ENCODE results near the gene FBXO44. TPM values are rescaled to one million over a fixed set of nuclear protein-coding genes. Genes with fewer than 3 reads are reported as not detected.

FBXO44 gene
- total and polyA plus RNA-seq, 2 donors from 2014 or later: 22.5 to 66.6 TPM

- Histone ChIP-seq H3K36me3 (ENCODE audit: control insufficient read depth in 2 of 3, insufficient read depth in 3 of 3, low read length in 3 of 3) (peaks cover 0 to 2% (median 2%) of the 10 kb centered on the region in 3 donors), H3K4me1 (ENCODE audit: control insufficient read depth in 2 of 3, insufficient read depth in 2 of 3, low read depth in 1 of 3, low read length in 3 of 3) (peaks cover 0 to 6% (median 0%) of the 10 kb centered on the region in 3 donors), H3K27ac (ENCODE audit: low read depth in 2 of 2, low read length in 2 of 2) (peak overlapping the region; percentile 32 to 51), H3K9ac (ENCODE audit: low read length in 3 of 3) (peak overlapping the region; percentile 39 to 88 (median 69)), H3K9me3 (ENCODE audit: control insufficient read depth in 2 of 3, insufficient read depth in 1 of 3, low read length in 3 of 3) (no peaks in the 10 kb centered on the region), H3K27me3 (ENCODE audit: control insufficient read depth, insufficient read depth, low read length) (no peaks in the 10 kb centered on the region), H3K4me3 (ENCODE audit: low read length in 3 of 3) (peak overlapping the region; percentile 58 to 79 (median 78))
- FAIRE-seq: no peak
- intact Hi-C loops (cut with DNase I): no loop called here
- no peak for TF ChIP-seq CTCF (IDR thresholded peaks at IDR 0.05; ENCODE audit: borderline replicate concordance, extremely low read depth, insufficient read depth)
- DNase-seq: no peak
Observed at GRCh38 chr1:11680270-11681070, 25.8 kb downstream of the FBXO44 start.

GRCh38 chr1:11681071-11681771 lies 26.5 kb downstream of the FBXO44 start, which contains the start of gene MAD2L2:
MAD2L2 (minus strand) TSS chr1:11681148; CDS start chr1:11680601, 547 bp downstream.
- intact Hi-C loops (cut with DNase I): no loop called here
- H3K4me1 ChIP-seq (ENCODE audit: control insufficient read depth in 2 of 3, insufficient read depth in 2 of 3, low read depth in 1 of 3, low read length in 3 of 3): peaks cover 0 to 6% (median 0%) of the 10 kb centered on the region in 3 donors
- no peak for FAIRE-seq
- H3K9me3 ChIP-seq (ENCODE audit: control insufficient read depth in 2 of 3, insufficient read depth in 1 of 3, low read length in 3 of 3): no peaks in the 10 kb centered on the region
- peak within 1 kb of the TSS; percentile 49 to 88 (median 69) for H3K9ac ChIP-seq (ENCODE audit: low read length in 3 of 3)
- peak; percentile 82 to 96 (median 88) for DNase-seq
- TF ChIP-seq CTCF (IDR thresholded peaks at IDR 0.05; ENCODE audit: borderline replicate concordance, extremely low read depth, insufficient read depth): peak; percentile 17
- peak within 1 kb of the TSS; percentile 66 to 79 (median 78) for H3K4me3 ChIP-seq (ENCODE audit: low read length in 3 of 3)
- peak within 1 kb of the TSS; percentile 32 to 51 for H3K27ac ChIP-seq (ENCODE audit: low read depth in 2 of 2, low read length in 2 of 2)
- no peaks in the 10 kb centered on the region for H3K27me3 ChIP-seq (ENCODE audit: control insufficient read depth, insufficient read depth, low read length)
- H3K36me3 ChIP-seq (ENCODE audit: control insufficient read depth in 2 of 3, insufficient read depth in 3 of 3, low read length in 3 of 3): peaks cover 0 to 2% (median 0%) of the 10 kb centered on the region in 3 donors

DNA sequence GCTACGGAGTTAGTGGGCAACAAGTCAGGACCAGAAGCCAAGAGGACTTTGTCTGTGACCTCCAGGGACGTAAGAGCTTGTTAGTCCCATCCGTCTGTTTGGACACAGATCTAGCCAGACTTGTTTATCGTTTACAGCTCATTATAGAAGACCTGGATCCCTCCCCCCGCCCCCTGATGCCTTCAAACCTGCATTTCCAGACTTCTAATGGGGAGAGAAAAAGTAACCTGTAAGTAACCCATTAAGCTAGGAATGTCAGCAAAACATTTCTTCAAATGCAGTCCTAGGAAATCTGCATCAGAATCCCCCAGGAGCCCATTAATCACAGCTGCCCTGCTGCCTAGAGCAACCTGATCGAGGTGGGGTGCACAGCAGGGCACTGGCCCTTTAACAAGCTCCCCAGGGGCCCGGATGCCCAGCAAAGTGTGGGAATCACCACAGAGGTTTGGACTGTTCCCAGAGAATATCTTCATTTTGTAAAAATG lies 27.7 kb downstream of the FBXO44 start:
- Histone ChIP-seq H3K4me3 (ENCODE audit: low read length in 3 of 3) (no peak overlapping the region), H3K27ac (ENCODE audit: low read depth in 2 of 2, low read length in 2 of 2) (no peak overlapping the region), H3K9ac (ENCODE audit: low read length in 3 of 3) (no peak overlapping the region), H3K27me3 (ENCODE audit: control insufficient read depth, insufficient read depth, low read length) (no peaks in the 10 kb centered on the region), H3K36me3 (ENCODE audit: control insufficient read depth in 2 of 3, insufficient read depth in 3 of 3, low read length in 3 of 3) (no peaks in the 10 kb centered on the region), H3K9me3 (ENCODE audit: control insufficient read depth in 2 of 3, insufficient read depth in 1 of 3, low read length in 3 of 3) (no peaks in the 10 kb centered on the region), H3K4me1 (ENCODE audit: control insufficient read depth in 2 of 3, insufficient read depth in 2 of 3, low read depth in 1 of 3, low read length in 3 of 3) (peaks cover 0 to 6% (median 0%) of the 10 kb centered on the region in 3 donors)
- intact Hi-C loops (cut with DNase I): no loop called here
- no peak for DNase-seq
- no peak for FAIRE-seq
- no peak for TF ChIP-seq CTCF (IDR thresholded peaks at IDR 0.05; ENCODE audit: borderline replicate concordance, extremely low read depth, insufficient read depth)
